ENCODE measurements around the gene MYBPC2.

Gene MYBPC2

GRCh38 chr19:50476224-50476906 is 43.7 kb downstream of the MYBPC2 start, which contains the start of the genes EMC10 and GARIN5A (continued):
- TF ChIP-seq ZSCAN16 (tag by site-specific recombination; IDR thresholded peaks at IDR 0.05) (0 out of 2 replicates have a peak, but pooled peaks have one; percentile 34), ATF2 (tag by site-specific recombination; IDR thresholded peaks at IDR 0.05; ENCODE audit: low read depth) (peak; percentile 100), ZNF664 (tag by site-specific recombination; IDR thresholded peaks at IDR 0.05) (no peak), ZNF140 (tag by site-specific recombination; IDR thresholded peaks at IDR 0.05) (no peak), GLIS2 (tag by site-specific recombination; IDR thresholded peaks at IDR 0.05) (peak; percentile 48), ZNF548 (tag by site-specific recombination; IDR thresholded peaks at IDR 0.05) (no peak), ZBTB10 (tag by site-specific recombination; IDR thresholded peaks at IDR 0.05) (0 out of 2 replicates have a peak, but pooled peaks have one; percentile 49), ZNF311 (tag by site-specific recombination; IDR thresholded peaks at IDR 0.05; ENCODE audit: borderline replicate concordance) (no peak), KLF9 (tag by site-specific recombination; IDR thresholded peaks at IDR 0.05; ENCODE audit: low read depth) (peak; percentile 97), ZNF558 (tag by site-specific recombination; IDR thresholded peaks at IDR 0.05) (no peak), ZBTB20 (tag by site-specific recombination; IDR thresholded peaks at IDR 0.05) (peak; percentile 61), ZNF792 (tag by site-specific recombination; IDR thresholded peaks at IDR 0.05) (no peak), ZNF121 (tag by site-specific recombination; IDR thresholded peaks at IDR 0.05) (no peak), ZNF324 (tag by site-specific recombination; IDR thresholded peaks at IDR 0.05) (peak; percentile 38; the same call in 1 of the 2 replicates), ZNF169 (tag by site-specific recombination; IDR thresholded peaks at IDR 0.05) (no peak), ZBTB21 (tag by site-specific recombination; IDR thresholded peaks at IDR 0.05) (peak; percentile 100), ZNF248 (tag by site-specific recombination; IDR thresholded peaks at IDR 0.05) (no peak), ZNF561 (tag by site-specific recombination; IDR thresholded peaks at IDR 0.05; ENCODE audit: borderline replicate concordance) (peak; percentile 83; the same call in 1 of the 2 replicates), GFI1B (tag by site-specific recombination; IDR thresholded peaks at IDR 0.05) (peak; percentile 81), KLF1 (tag by site-specific recombination; IDR thresholded peaks at IDR 0.05) (peak; percentile 52; the same call in 1 of the 2 replicates), ZNF600 (tag by site-specific recombination; IDR thresholded peaks at IDR 0.05) (peak; percentile 93), ZSCAN30 (tag by site-specific recombination; IDR thresholded peaks at IDR 0.05) (peak; percentile 74), SP2 (tag by site-specific recombination; IDR thresholded peaks at IDR 0.05) (peak; percentile 65), ZNF292 (tag by site-specific recombination; IDR thresholded peaks at IDR 0.05; ENCODE audit: borderline replicate concordance, low read depth) (no peak), ZFP37 (tag by site-specific recombination; IDR thresholded peaks at IDR 0.05) (peak; percentile 90)
- TF ChIP-seq, protein P1, sequence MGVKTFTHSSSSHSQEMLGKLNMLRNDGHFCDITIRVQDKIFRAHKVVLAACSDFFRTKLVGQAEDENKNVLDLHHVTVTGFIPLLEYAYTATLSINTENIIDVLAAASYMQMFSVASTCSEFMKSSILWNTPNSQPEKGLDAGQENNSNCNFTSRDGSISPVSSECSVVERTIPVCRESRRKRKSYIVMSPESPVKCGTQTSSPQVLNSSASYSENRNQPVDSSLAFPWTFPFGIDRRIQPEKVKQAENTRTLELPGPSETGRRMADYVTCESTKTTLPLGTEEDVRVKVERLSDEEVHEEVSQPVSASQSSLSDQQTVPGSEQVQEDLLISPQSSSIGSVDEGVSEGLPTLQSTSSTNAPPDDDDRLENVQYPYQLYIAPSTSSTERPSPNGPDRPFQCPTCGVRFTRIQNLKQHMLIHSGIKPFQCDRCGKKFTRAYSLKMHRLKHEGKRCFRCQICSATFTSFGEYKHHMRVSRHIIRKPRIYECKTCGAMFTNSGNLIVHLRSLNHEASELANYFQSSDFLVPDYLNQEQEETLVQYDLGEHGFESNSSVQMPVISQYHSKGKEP (tag by site-specific recombination; IDR thresholded peaks at IDR 0.05): peak; percentile 6; the same call in 1 of the 2 replicates
- TF ChIP-seq, protein P2, sequence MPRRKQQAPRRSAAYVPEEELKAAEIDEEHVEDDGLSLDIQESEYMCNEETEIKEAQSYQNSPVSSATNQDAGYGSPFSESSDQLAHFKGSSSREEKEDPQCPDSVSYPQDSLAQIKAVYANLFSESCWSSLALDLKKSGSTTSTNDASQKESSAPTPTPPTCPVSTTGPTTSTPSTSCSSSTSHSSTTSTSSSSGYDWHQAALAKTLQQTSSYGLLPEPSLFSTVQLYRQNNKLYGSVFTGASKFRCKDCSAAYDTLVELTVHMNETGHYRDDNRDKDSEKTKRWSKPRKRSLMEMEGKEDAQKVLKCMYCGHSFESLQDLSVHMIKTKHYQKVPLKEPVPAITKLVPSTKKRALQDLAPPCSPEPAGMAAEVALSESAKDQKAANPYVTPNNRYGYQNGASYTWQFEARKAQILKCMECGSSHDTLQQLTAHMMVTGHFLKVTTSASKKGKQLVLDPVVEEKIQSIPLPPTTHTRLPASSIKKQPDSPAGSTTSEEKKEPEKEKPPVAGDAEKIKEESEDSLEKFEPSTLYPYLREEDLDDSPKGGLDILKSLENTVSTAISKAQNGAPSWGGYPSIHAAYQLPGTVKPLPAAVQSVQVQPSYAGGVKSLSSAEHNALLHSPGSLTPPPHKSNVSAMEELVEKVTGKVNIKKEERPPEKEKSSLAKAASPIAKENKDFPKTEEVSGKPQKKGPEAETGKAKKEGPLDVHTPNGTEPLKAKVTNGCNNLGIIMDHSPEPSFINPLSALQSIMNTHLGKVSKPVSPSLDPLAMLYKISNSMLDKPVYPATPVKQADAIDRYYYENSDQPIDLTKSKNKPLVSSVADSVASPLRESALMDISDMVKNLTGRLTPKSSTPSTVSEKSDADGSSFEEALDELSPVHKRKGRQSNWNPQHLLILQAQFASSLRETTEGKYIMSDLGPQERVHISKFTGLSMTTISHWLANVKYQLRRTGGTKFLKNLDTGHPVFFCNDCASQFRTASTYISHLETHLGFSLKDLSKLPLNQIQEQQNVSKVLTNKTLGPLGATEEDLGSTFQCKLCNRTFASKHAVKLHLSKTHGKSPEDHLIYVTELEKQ (tag by site-specific recombination; IDR thresholded peaks at IDR 0.05; ENCODE audit: borderline replicate concordance): no peak
- TF ChIP-seq, protein P3, sequence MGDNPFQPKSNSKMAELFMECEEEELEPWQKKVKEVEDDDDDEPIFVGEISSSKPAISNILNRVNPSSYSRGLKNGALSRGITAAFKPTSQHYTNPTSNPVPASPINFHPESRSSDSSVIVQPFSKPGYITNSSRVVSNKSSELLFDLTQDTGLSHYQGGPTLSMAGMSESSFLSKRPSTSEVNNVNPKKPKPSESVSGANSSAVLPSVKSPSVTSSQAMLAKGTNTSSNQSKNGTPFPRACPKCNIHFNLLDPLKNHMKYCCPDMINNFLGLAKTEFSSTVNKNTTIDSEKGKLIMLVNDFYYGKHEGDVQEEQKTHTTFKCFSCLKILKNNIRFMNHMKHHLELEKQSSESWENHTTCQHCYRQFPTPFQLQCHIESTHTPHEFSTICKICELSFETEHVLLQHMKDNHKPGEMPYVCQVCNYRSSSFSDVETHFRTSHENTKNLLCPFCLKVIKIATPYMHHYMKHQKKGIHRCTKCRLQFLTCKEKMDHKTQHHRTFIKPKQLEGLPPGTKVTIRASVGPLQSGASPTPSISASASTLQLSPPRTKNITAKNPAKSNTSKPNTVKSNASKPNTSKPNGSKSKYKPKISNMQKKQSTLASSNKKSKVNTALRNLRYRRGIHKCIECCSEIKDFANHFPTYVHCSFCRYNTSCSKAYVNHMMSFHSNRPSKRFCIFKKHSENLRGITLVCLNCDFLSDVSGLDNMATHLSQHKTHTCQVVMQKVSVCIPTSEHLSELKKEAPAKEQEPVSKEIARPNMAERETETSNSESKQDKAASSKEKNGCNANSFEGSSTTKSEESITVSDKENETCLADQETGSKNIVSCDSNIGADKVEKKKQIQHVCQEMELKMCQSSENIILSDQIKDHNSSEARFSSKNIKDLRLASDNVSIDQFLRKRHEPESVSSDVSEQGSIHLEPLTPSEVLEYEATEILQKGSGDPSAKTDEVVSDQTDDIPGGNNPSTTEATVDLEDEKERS (tag by site-specific recombination; IDR thresholded peaks at IDR 0.05): no peak
